Parathyroid adenoma (tissue), 2 donors: ENCODE data around the gene FMNL3.

Experiments used
- H2AFZ ChIP-seq: fragments of 300-600 bp; sonication (generic); one replicate; pipeline ENCODE4 v1.7.0; 2017; ENCODE audit warnings: antibody characterized with exemption, mild to moderate bottlenecking
- H3K27ac ChIP-seq: fragments of 300-600 bp; sonication (generic); one replicate; pipeline ENCODE4 v1.7.0; 2017
- H3K27me3 ChIP-seq: fragments of 300-600 bp; sonication (generic); one replicate; pipeline ENCODE4 v1.7.0; 2017; ENCODE audit warnings: low read length; ENCODE audit not compliant: control insufficient read depth, insufficient read depth
- H3K36me3 ChIP-seq: fragments of 300-600 bp; sonication (generic); one replicate; pipeline ENCODE4 v1.7.0; 2017; ENCODE audit warnings: low read length; ENCODE audit not compliant: control insufficient read depth, insufficient read depth
- H3K4me1 ChIP-seq: fragments of 300-600 bp; sonication (generic); one replicate; pipeline ENCODE4 v1.7.0; 2017; ENCODE audit warnings: control low read depth
- H3K4me2 ChIP-seq: fragments of 300-600 bp; sonication (generic); one replicate; pipeline ENCODE4 v1.7.0; 2017; ENCODE audit warnings: low read length
- H3K4me3 ChIP-seq: fragments of 300-600 bp; sonication (generic); one replicate; pipeline ENCODE4 v1.7.0; 2017; ENCODE audit warnings: low read depth, low read length
- H3K79me2 ChIP-seq: fragments of 300-600 bp; sonication (generic); one replicate; pipeline ENCODE4 v1.7.0; 2017; ENCODE audit warnings: control low read depth
- H3K9ac ChIP-seq: fragments of 300-600 bp; sonication (generic); one replicate; pipeline ENCODE4 v1.7.0; 2017; ENCODE audit warnings: mild to moderate bottlenecking
- H3K9me3 ChIP-seq: fragments of 300-600 bp; sonication (generic); one replicate; pipeline ENCODE4 v1.7.0; 2017; ENCODE audit warnings: low read length; ENCODE audit not compliant: control insufficient read depth
- TF ChIP-seq, protein P1 (sequence below): fragments of 300-600 bp; sonication (generic); IDR thresholded peaks from one replicate; pipeline ENCODE4 v1.7.0; 2017; ENCODE audit warnings: antibody characterized with exemption, mild to moderate bottlenecking
- donor health status: primary hyperparathyroidism.

The FMNL3 gene

DNA sequence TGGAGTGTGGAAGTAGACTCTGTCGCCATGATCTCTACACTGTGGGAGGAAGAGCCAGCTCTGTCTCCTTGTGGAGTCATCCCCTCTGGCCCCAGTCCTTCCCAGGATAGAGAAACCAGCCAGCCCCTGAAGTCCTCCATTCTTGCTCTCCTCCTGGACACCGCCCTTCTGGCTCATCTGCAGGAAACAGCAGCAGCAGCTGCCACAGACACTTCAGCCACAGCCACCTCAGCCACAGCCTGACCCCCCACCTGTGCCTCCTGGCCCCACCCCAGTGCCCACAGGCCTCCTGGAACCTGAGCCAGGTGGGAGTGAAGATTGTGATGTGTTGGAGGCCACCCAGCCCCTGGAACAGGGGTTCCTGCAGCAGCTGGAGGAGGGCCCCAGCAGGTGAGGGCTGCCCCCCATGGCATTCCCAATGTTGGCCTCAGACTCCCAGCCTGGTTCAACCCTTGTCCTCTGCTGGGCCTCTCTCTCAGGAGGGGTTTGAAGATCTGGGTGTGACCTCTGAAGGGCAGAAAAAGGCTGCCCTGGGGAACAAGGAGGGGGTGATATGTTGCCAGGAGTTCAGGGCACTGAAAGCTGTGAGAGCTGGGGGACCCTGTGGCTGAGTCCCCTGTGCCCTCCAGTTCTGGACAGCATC is 73.4 kb downstream of the FMNL3 start:
- no peaks in the 10 kb centered on the region for H3K27me3 ChIP-seq
- no peak overlapping the region for H2AFZ ChIP-seq
- H3K27ac ChIP-seq = no peak overlapping the region
- no peaks in the 10 kb centered on the region for H3K9me3 ChIP-seq
- H3K4me1 ChIP-seq = no peaks in the 10 kb centered on the region
- no peak overlapping the region for H3K4me2 ChIP-seq
- TF ChIP-seq, protein P1, sequence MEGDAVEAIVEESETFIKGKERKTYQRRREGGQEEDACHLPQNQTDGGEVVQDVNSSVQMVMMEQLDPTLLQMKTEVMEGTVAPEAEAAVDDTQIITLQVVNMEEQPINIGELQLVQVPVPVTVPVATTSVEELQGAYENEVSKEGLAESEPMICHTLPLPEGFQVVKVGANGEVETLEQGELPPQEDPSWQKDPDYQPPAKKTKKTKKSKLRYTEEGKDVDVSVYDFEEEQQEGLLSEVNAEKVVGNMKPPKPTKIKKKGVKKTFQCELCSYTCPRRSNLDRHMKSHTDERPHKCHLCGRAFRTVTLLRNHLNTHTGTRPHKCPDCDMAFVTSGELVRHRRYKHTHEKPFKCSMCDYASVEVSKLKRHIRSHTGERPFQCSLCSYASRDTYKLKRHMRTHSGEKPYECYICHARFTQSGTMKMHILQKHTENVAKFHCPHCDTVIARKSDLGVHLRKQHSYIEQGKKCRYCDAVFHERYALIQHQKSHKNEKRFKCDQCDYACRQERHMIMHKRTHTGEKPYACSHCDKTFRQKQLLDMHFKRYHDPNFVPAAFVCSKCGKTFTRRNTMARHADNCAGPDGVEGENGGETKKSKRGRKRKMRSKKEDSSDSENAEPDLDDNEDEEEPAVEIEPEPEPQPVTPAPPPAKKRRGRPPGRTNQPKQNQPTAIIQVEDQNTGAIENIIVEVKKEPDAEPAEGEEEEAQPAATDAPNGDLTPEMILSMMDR = no peak
- H3K36me3 ChIP-seq = no peaks in the 10 kb centered on the region
- H3K4me3 ChIP-seq = no peak overlapping the region
- H3K79me2 ChIP-seq = peaks cover 2% of the 10 kb centered on the region
- no peak overlapping the region for H3K9ac ChIP-seq

DNA sequence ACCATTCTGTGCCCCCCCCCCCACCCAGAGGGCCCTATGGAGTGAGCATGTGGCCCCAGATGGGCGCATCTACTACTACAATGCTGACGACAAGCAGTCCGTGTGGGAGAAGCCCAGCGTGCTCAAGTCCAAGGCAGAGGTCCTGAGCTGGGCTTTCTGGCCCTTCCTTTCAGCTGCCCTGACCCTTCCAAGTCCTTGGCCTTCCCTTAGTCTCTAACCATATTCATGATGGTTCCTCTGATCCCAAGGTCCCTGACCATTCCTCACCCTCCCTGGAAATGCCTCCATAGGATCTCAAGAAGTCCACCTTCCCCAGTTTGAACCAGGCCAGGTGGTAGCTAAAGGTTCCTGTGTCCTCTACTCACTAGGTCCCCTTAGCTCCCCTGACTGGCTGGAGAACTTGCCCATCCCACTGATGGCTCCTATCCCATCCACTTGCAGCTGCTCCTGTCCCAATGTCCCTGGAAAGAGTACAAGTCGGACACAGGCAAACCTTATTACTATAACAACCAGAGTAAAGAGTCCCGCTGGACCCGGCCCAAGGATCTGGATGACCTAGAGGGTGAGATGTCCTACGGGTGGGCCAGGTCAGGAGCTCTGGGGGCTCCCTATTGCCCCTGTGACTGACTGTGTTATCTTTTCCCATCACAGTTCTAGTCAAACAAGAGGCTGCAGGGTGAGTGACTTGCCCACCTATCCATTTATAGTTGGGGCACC is 74.1 kb downstream of the FMNL3 start:
- TF ChIP-seq, protein P1 = no peak
- H3K4me2 ChIP-seq = no peak overlapping the region

DNA sequence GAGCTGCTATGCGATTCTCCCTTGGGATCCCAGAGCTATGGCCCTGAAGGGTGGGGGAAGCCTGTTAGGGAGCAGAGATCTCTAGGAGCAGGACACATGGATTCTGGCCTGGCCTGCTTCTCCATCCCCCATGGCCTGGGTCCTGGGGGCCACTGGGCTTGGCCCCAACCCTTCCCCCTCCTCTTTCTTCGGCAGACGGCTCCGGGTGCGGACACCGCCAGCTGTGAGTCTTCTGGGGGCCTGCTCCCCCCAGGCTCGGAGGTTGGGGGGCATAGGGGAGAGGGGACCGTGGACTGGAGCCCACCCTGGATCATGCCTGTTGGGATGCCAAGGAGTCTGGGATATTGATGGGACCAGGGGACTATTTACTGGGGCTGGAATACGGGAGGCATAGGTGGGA is 74.8 kb downstream of the FMNL3 start:
- peaks cover 2% of the 10 kb centered on the region for H3K79me2 ChIP-seq
- no peak overlapping the region for H2AFZ ChIP-seq
- no peaks in the 10 kb centered on the region for H3K9me3 ChIP-seq
- TF ChIP-seq, protein P1 = no peak
- no peak overlapping the region for H3K4me3 ChIP-seq
- no peaks in the 10 kb centered on the region for H3K27me3 ChIP-seq
- no peak overlapping the region for H3K4me2 ChIP-seq
- no peaks in the 10 kb centered on the region for H3K36me3 ChIP-seq
- no peaks in the 10 kb centered on the region for H3K4me1 ChIP-seq
- H3K9ac ChIP-seq = no peak overlapping the region
- no peak overlapping the region for H3K27ac ChIP-seq

More for the DNA sequence above, 74.1 kb downstream of the FMNL3 start:
- Histone ChIP-seq H3K79me2 (peaks cover 2% of the 10 kb centered on the region), H3K27me3 (no peaks in the 10 kb centered on the region), H2AFZ (no peak overlapping the region), H3K27ac (no peak overlapping the region), H3K9ac (no peak overlapping the region), H3K4me1 (no peaks in the 10 kb centered on the region), H3K4me3 (no peak overlapping the region), H3K36me3 (no peaks in the 10 kb centered on the region), H3K9me3 (no peaks in the 10 kb centered on the region)

DNA sequence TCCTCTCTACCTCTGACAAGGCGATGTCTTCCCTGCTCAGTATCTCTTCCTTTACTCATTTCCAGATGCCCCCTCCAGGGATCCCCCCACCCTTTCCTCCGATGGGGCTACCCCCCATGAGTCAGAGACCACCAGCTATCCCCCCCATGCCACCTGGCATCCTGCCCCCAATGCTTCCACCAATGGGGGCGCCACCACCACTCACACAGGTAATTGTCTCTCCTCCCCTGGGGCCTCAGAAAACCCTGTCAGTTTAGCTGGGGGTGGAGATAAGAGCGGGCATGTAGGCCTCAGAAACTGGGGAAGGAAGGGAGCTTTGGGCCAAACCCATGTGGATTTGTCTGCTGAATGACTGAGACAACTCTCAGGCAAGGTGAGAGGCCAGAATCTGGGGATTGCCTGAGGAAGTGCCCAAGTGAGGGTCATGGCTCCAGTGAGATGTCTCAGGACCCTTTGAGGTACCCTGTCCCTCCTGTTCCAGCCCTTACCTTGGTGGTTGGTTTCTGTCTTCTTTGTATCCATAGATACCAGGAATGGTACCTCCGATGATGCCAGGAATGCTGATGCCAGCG is 75.8 kb downstream of the FMNL3 start:
- H3K36me3 ChIP-seq = no peaks in the 10 kb centered on the region
- no peak overlapping the region for H3K4me2 ChIP-seq
- H3K9ac ChIP-seq = no peak overlapping the region
- no peak overlapping the region for H2AFZ ChIP-seq
- no peak overlapping the region for H3K27ac ChIP-seq
- TF ChIP-seq, protein P1 = no peak
- no peaks in the 10 kb centered on the region for H3K4me1 ChIP-seq
- H3K79me2 ChIP-seq = peaks cover 2% of the 10 kb centered on the region
- H3K27me3 ChIP-seq = no peaks in the 10 kb centered on the region
- no peak overlapping the region for H3K4me3 ChIP-seq
- H3K9me3 ChIP-seq = no peaks in the 10 kb centered on the region
